NT2/D1 (cell line): ENCODE data around the gene PCSK2.

Source experiments
- DNase-seq: peaks from one replicate; pipeline ENCODE4 v3.0.0-alpha.2; 2011; ENCODE audit warnings: low read depth, low spot score
- H3K27me3 ChIP-seq: 2 replicates; pipeline ENCODE4 v1.6.0; 2011; ENCODE audit warnings: mild to moderate bottlenecking; ENCODE audit not compliant: insufficient read length, insufficient read depth
- H3K36me3 ChIP-seq: 2 replicates; pipeline ENCODE4 v1.6.1; 2011; ENCODE audit warnings: mild to moderate bottlenecking, low read length, mixed read lengths; ENCODE audit not compliant: insufficient read depth, insufficient read length
- H3K4me1 ChIP-seq: 2 replicates; pipeline ENCODE4 v1.5.1; 2011; ENCODE audit not compliant: insufficient read depth, insufficient read length
- H3K4me3 ChIP-seq: 2 replicates; pipeline ENCODE4 v1.5.1; 2011; ENCODE audit warnings: low read depth; ENCODE audit not compliant: insufficient read length
- H3K9ac ChIP-seq: 2 replicates; pipeline ENCODE4 v1.6.0; 2011; ENCODE audit warnings: low read depth; ENCODE audit not compliant: insufficient read length
- H3K9me3 ChIP-seq: 2 replicates; pipeline ENCODE4 v1.5.1; 2011; ENCODE audit warnings: mild to moderate bottlenecking, low read length; ENCODE audit not compliant: insufficient read depth
- SUZ12 ChIP-seq: IDR thresholded peaks from 2 replicates; pipeline ENCODE4 v1.6.1; 2011; ENCODE audit not compliant: insufficient read length, insufficient read depth; ENCODE audit errors: extremely low read depth
- YY1 ChIP-seq: IDR thresholded peaks from 2 replicates; pipeline ENCODE4 v1.6.1; 2011; ENCODE audit not compliant: insufficient read length, insufficient read depth
- ZNF274 ChIP-seq: IDR thresholded peaks from 2 replicates; pipeline ENCODE4 v1.6.1; 2011; ENCODE audit warnings: mild to moderate bottlenecking, low read depth, low read length

The PCSK2 gene

GRCh38 chr20:17339000-17339399, 112.2 kb downstream of the PCSK2 start:
- Histone ChIP-seq H3K4me3 (no peak overlapping the region), H3K9me3 (no peaks in the 10 kb centered on the region), H3K9ac (no peak overlapping the region), H3K36me3 (no peaks in the 10 kb centered on the region), H3K27me3 (no peaks in the 10 kb centered on the region), H3K4me1 (no peaks in the 10 kb centered on the region)
- no peak for DNase-seq
- TF ChIP-seq ZNF274, result no peak
- no peak for TF ChIP-seq YY1
- no peak for TF ChIP-seq SUZ12

DNA sequence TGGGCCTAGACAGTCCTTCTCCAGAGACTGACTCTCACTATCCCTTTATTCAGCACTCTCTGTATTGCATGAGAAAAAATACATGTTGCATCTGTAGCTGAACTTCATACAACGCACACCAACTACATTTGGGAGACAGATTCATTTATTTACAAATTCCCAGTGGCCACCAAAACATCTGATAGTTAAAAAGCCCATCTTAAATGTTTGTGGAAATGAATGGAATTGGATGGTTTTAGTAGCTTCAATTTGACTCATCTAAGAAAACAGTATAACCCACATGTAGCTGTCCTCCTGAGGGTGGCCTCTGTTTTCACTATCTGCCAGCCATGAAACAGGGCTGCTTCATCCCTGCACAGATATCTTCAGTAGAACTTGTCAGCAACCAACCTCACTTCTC, 116.3 kb downstream of the PCSK2 start:
- H3K9ac ChIP-seq, result no peak overlapping the region
- no peaks in the 10 kb centered on the region for H3K4me1 ChIP-seq
- H3K4me3 ChIP-seq, result no peak overlapping the region
- no peak for DNase-seq
- TF ChIP-seq ZNF274 (no peak), SUZ12 (no peak), YY1 (no peak)
- H3K27me3 ChIP-seq, result no peaks in the 10 kb centered on the region
- H3K36me3 ChIP-seq, result no peaks in the 10 kb centered on the region
- no peaks in the 10 kb centered on the region for H3K9me3 ChIP-seq

DNA sequence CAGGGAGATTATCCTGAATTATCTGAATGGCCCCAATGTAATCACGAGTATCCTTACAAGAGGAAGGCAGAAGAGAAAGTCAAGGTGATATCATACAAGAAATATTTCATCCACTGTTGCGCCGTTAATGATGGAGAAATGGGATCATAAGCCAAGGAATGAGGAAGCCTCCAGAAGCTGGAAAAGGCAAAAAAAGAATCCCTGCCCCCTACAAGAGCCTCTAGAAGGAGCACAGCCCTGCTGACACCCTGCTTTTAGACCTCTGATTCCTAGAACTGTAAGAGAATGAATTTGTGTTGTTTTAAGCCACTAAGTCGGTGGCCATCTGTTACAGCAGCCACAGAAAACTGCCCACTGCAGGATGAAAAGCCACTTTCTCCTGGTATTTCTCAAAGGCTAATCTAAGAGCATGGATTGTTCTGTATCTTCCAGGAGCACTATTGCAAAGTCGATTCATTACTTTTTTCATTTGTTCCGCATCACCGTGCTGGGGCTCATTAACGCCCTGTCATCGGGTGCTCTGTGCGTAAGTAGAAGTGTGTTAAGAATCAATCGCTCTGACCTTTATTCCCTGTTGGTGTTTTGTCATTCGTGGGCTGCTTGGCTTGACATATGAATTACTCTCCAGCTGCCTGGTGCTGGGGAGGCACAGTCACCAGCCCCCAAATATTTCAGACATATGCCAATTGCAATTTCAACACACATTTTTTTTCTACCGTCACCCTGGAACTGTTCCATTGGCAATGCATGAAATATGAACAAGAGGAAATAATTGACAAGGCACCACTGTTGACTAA, 117.0 kb downstream of the PCSK2 start:
- Histone ChIP-seq H3K9ac (no peak overlapping the region), H3K4me3 (no peak overlapping the region), H3K36me3 (no peaks in the 10 kb centered on the region), H3K27me3 (no peaks in the 10 kb centered on the region), H3K9me3 (no peaks in the 10 kb centered on the region), H3K4me1 (no peaks in the 10 kb centered on the region)
- TF ChIP-seq ZNF274, result no peak
- TF ChIP-seq YY1, result no peak
- no peak for TF ChIP-seq SUZ12
- DNase-seq, result no peak

GRCh38 chr20:17344790-17345189, 118.0 kb downstream of the PCSK2 start:
- Histone ChIP-seq H3K36me3 (no peaks in the 10 kb centered on the region), H3K9ac (no peak overlapping the region), H3K27me3 (no peaks in the 10 kb centered on the region), H3K4me3 (no peak overlapping the region), H3K9me3 (no peaks in the 10 kb centered on the region), H3K4me1 (no peaks in the 10 kb centered on the region)
- TF ChIP-seq YY1 (no peak), SUZ12 (no peak), ZNF274 (no peak)
- DNase-seq, result no peak

DNA sequence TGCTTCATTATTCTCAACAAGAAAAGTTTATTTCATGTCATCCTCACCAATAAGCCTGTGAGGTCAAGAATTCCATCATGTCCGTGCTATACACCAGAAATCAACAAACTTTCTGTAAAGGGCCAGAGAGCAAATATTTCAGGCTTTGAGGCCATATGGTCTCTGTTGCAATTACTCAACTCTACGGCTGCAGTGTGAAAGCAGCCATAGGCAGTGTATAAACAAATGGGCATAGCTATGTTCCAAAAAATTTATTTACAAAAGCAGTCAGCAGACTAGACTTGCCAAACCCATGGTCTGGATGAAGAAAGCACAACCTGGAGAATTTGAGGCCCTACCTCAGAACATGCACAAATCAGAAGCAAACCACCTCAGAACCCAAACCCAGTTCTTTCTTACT, 118.5 kb downstream of the PCSK2 start:
- TF ChIP-seq YY1 (no peak), ZNF274 (no peak), SUZ12 (no peak)
- Histone ChIP-seq H3K4me1 (no peaks in the 10 kb centered on the region), H3K36me3 (no peaks in the 10 kb centered on the region), H3K4me3 (no peak overlapping the region), H3K27me3 (no peaks in the 10 kb centered on the region), H3K9me3 (no peaks in the 10 kb centered on the region), H3K9ac (no peak overlapping the region)
- DNase-seq, result no peak

DNA sequence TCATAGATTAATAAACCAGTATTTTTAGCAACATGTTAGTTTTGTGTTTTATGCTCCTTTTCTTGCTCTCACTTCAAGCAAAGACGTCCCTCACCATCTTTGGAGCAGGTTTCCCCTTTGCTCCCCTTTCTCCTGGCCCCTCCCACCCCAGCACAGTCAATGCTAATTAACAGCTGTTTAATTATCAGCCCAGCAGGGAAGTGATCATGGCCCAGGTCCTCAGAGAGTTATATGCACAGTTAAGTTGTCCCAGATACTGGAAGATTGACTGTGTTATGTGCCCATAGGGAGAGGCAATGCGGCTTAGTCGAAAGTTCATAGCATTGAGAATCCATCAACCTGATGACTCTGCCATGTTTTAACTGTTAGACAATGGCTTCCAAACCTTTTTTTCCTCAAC, 123.5 kb downstream of the PCSK2 start:
- H3K9ac ChIP-seq, result no peak overlapping the region
- H3K27me3 ChIP-seq, result no peaks in the 10 kb centered on the region
- no peaks in the 10 kb centered on the region for H3K9me3 ChIP-seq
- H3K4me1 ChIP-seq, result no peaks in the 10 kb centered on the region
- no peak for DNase-seq
- TF ChIP-seq SUZ12, result no peak
- TF ChIP-seq ZNF274, result no peak
- no peak for TF ChIP-seq YY1
- H3K36me3 ChIP-seq, result no peaks in the 10 kb centered on the region
- H3K4me3 ChIP-seq, result no peak overlapping the region

- Histone ChIP-seq H3K9me3 (no peaks in the 10 kb centered on the region), H3K36me3 (no peaks in the 10 kb centered on the region), H3K9ac (no peak overlapping the region), H3K27me3 (no peaks in the 10 kb centered on the region), H3K4me3 (no peak overlapping the region), H3K4me1 (no peaks in the 10 kb centered on the region)
- no peak for DNase-seq
- TF ChIP-seq YY1 (no peak), SUZ12 (no peak), ZNF274 (no peak)
Observed at GRCh38 chr20:17357238-17357637, 130.4 kb downstream of the PCSK2 start.

- Histone ChIP-seq H3K9ac (no peak overlapping the region), H3K4me3 (no peak overlapping the region), H3K36me3 (no peaks in the 10 kb centered on the region), H3K27me3 (no peaks in the 10 kb centered on the region), H3K4me1 (no peaks in the 10 kb centered on the region), H3K9me3 (no peaks in the 10 kb centered on the region)
- DNase-seq, result no peak
- TF ChIP-seq YY1 (no peak), ZNF274 (no peak)
Observed at GRCh38 chr20:17358854-17359253, 132.0 kb downstream of the PCSK2 start.
